H9 (cell line): Measurements from ENCODE around the gene LRRC71. TPM values are rescaled to one million over a fixed set of nuclear protein-coding genes. Genes with fewer than 3 reads are reported as not detected.

Experiments used
- DNase-seq: peaks from one replicate; pipeline ENCODE4 v3.0.0-alpha.2; 2017
- H2AFZ ChIP-seq: one replicate; pipeline ENCODE4 v1.6.1; 2013; ENCODE audit warnings: mild to moderate bottlenecking, low read length, control low read depth, moderate library complexity
- H2AK5ac ChIP-seq: 2 replicates; pipeline ENCODE4 v1.6.1; 2013; ENCODE audit warnings: low read length, control low read depth, mixed read lengths; ENCODE audit not compliant: insufficient read length
- H2BK120ac ChIP-seq: one replicate; pipeline ENCODE4 v1.6.1; 2013; ENCODE audit warnings: low read depth, mild to moderate bottlenecking, low read length, control low read depth, inconsistent platforms; ENCODE audit not compliant: poor library complexity, severe bottlenecking
- H2BK12ac ChIP-seq: 2 replicates; pipeline ENCODE4 v1.6.1; 2013; ENCODE audit warnings: low read length, control low read depth, mixed read lengths, low read depth; ENCODE audit not compliant: insufficient read length
- H2BK15ac ChIP-seq: 2 replicates; pipeline ENCODE4 v1.6.1; 2013; ENCODE audit warnings: low read depth, low read length, control low read depth
- H2BK20ac ChIP-seq: one replicate; pipeline ENCODE4 v1.6.1; 2013; ENCODE audit warnings: low read depth, mild to moderate bottlenecking, low read length, control low read depth, inconsistent platforms; ENCODE audit not compliant: poor library complexity, severe bottlenecking
- H2BK5ac ChIP-seq: 2 replicates; pipeline ENCODE4 v1.6.1; 2013; ENCODE audit warnings: low read length, control low read depth, mixed read lengths; ENCODE audit not compliant: insufficient read length
- H3K14ac ChIP-seq: 2 replicates; pipeline ENCODE4 v1.6.1; 2013; ENCODE audit warnings: low read length, control low read depth; ENCODE audit not compliant: insufficient read depth
- H3K18ac ChIP-seq: 2 replicates; pipeline ENCODE4 v1.6.1; 2013; ENCODE audit warnings: low read depth, mild to moderate bottlenecking, mixed read lengths, low read length, control low read depth; ENCODE audit not compliant: insufficient read length
- H3K23ac ChIP-seq: 2 replicates; pipeline ENCODE4 v1.6.1; 2013; ENCODE audit warnings: low read length, control low read depth, mixed read lengths, low read depth; ENCODE audit not compliant: insufficient read length
- H3K23me2 ChIP-seq: 2 replicates; pipeline ENCODE4 v1.6.1; 2013; ENCODE audit warnings: low read depth, mild to moderate bottlenecking, mixed read lengths, low read length, control low read depth; ENCODE audit not compliant: insufficient read length, poor library complexity, severe bottlenecking
- H3K27ac ChIP-seq: 2 replicates; pipeline ENCODE4 v1.5.1; 2013; ENCODE audit warnings: low read length, control low read depth, mixed read lengths, low read depth; ENCODE audit not compliant: insufficient read length
- H3K27me3 ChIP-seq: 2 replicates; pipeline ENCODE4 v1.6.1; 2013; ENCODE audit warnings: low read length, control low read depth, inconsistent platforms; ENCODE audit not compliant: insufficient read depth
- H3K4ac ChIP-seq: 2 replicates; pipeline ENCODE4 v1.6.1; 2013; ENCODE audit warnings: low read depth, mild to moderate bottlenecking, control low read depth, inconsistent platforms, low read length, moderate library complexity
- H3K4me1 ChIP-seq: 2 replicates; pipeline ENCODE4 v1.6.1; 2013; ENCODE audit warnings: low read length, control low read depth, inconsistent platforms; ENCODE audit not compliant: insufficient read depth
- H3K4me2 ChIP-seq: 2 replicates; pipeline ENCODE4 v1.6.1; 2013; ENCODE audit warnings: low read length, control low read depth, mixed read lengths; ENCODE audit not compliant: insufficient read length, insufficient read depth
- H3K56ac ChIP-seq: 2 replicates; pipeline ENCODE4 v1.6.1; 2013; ENCODE audit warnings: low read depth, mild to moderate bottlenecking, mixed read lengths, low read length, control low read depth; ENCODE audit not compliant: insufficient read length
- H3K79me1 ChIP-seq: 2 replicates; pipeline ENCODE4 v1.6.1; 2013; ENCODE audit warnings: low read depth, mild to moderate bottlenecking, moderate library complexity, low read length, control low read depth, inconsistent platforms; ENCODE audit not compliant: insufficient read depth, poor library complexity, severe bottlenecking
- H3K79me2 ChIP-seq: 2 replicates; pipeline ENCODE4 v1.6.1; 2013; ENCODE audit warnings: low read length, control low read depth, inconsistent platforms; ENCODE audit not compliant: insufficient read depth
- H3K9ac ChIP-seq: 2 replicates; pipeline ENCODE4 v1.6.1; 2013; ENCODE audit warnings: low read length, control low read depth, mixed read lengths; ENCODE audit not compliant: insufficient read length; ENCODE audit errors: extremely low read depth
- H3K9me3 ChIP-seq: one replicate; pipeline ENCODE4 v1.6.1; 2013; ENCODE audit warnings: low read depth, low read length, inconsistent platforms; ENCODE audit not compliant: control insufficient read depth
- H3T11ph ChIP-seq: one replicate; pipeline ENCODE4 v1.6.1; 2013; ENCODE audit warnings: mild to moderate bottlenecking, low read length, control low read depth, inconsistent platforms
- H4K20me1 ChIP-seq: one replicate; pipeline ENCODE4 v1.6.1; 2013; ENCODE audit not compliant: control insufficient read depth, insufficient read length, insufficient read depth
- H4K5ac ChIP-seq: 2 replicates; pipeline ENCODE4 v1.6.1; 2013; ENCODE audit warnings: low read depth, mild to moderate bottlenecking, mixed read lengths, low read length, control low read depth; ENCODE audit not compliant: insufficient read length
- H4K8ac ChIP-seq: replicated peaks from 2 replicates; pipeline ENCODE4 v1.6.1; 2013; ENCODE audit warnings: low read length, control low read depth, mixed read lengths, low read depth; ENCODE audit not compliant: insufficient read length
- H4K91ac ChIP-seq: 2 replicates; pipeline ENCODE4 v1.6.1; 2013; ENCODE audit warnings: low read depth, mild to moderate bottlenecking, moderate library complexity, mixed read lengths, low read length, control low read depth; ENCODE audit not compliant: insufficient read length
- H3K27ac Mint-ChIP-seq, 3 experiments: 2 replicates in 2 of 3; 3 replicates in 1 of 3; pipeline ENCODE4 v1.8.0; 2020 to 2021; ENCODE audit warnings: mixed read lengths in 3 of 3, mild to moderate bottlenecking in 1 of 3, moderate library complexity in 1 of 3
- H3K27me3 Mint-ChIP-seq: 2 replicates; pipeline ENCODE4 v1.8.0; 2021; ENCODE audit warnings: low read depth, mild to moderate bottlenecking, moderate library complexity, mixed read lengths
- H3K36me3 Mint-ChIP-seq, 3 experiments: 2 replicates in 2 of 3; 3 replicates in 1 of 3; pipeline ENCODE4 v1.8.0; 2020 to 2021; ENCODE audit warnings: low read depth in 3 of 3, mixed read lengths in 3 of 3; ENCODE audit not compliant: insufficient read depth in 1 of 3
- H3K4me1 Mint-ChIP-seq, 2 experiments: 2 replicates each; pipeline ENCODE4 v1.8.0; 2020; ENCODE audit warnings: mixed read lengths in 2 of 2
- H3K4me3 Mint-ChIP-seq, 2 experiments: 2 replicates in 1 of 2; 3 replicates in 1 of 2; pipeline ENCODE4 v1.8.0; 2020 to 2021; ENCODE audit warnings: mild to moderate bottlenecking in 2 of 2, mixed read lengths in 2 of 2, moderate library complexity in 1 of 2
- H3K9me3 Mint-ChIP-seq, 2 experiments: 2 replicates in 1 of 2; 3 replicates in 1 of 2; pipeline ENCODE4 v1.8.0; 2020; ENCODE audit warnings: mild to moderate bottlenecking in 2 of 2, mixed read lengths in 2 of 2, moderate library complexity in 1 of 2
- CTCF ChIP-seq: fragments of 200-600 bp; sonication (generic); conservative IDR thresholded peaks from 3 replicates; pipeline ENCODE4 v1.8.0; 2021; ENCODE audit warnings: antibody characterized with exemption, mild to moderate bottlenecking
- WGBS: extraction: QIAGEN DNeasy Blood & Tissue Kit; methylation state at CpG from one replicate; pipeline ENCODE4 v1.1.7; 2013; ENCODE audit warnings: missing lambda C conversion rate, low lambda C conversion rate, mixed read lengths; ENCODE audit not compliant: insufficient read length; ENCODE audit errors: extremely low coverage; 5-methylcytosine and 5-hydroxymethylcytosine counted together
- total RNA-seq: library from RNA; stranded (reverse); gene quantifications from 2 replicates; pipeline ENCODE4 v1.2.1, GENCODE V29; 2021

LRRC71 gene
- total RNA-seq, 1 experiment from 2014 or later: not detected

DNA sequence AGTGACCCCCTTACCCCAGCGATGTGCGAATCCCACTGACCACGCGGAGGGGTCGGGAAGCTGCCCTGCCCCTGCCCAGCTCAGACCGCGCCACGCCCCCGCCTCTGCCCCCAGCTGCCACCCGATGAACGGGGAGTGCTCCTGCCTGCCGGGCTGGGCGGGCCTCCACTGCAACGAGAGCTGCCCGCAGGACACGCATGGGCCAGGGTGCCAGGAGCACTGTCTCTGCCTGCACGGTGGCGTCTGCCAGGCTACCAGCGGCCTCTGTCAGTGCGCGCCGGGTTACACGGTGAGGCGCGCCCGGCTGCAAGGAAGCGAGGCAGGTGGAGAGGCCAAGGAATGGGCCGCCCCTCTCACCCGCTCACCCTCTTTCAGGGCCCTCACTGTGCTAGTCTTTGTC lies 11.9 kb upstream of the LRRC71 start:
- no peak overlapping the region for H2AFZ ChIP-seq
- H3K79me1 ChIP-seq: no peaks in the 10 kb centered on the region
- no peaks in the 10 kb centered on the region for H3K79me2 ChIP-seq
- no peak overlapping the region for H3K27ac Mint-ChIP-seq
- no peak overlapping the region for H4K91ac ChIP-seq
- no CpG with 5 or more reads among the region's 29 CpGs for WGBS
- no peak overlapping the region for H3K27ac ChIP-seq
- no peak overlapping the region for H2BK5ac ChIP-seq
- H2BK15ac ChIP-seq: no peak overlapping the region
- H3K4me3 Mint-ChIP-seq: no peak overlapping the region
- H3K14ac ChIP-seq: no peak overlapping the region
- TF ChIP-seq CTCF: no peak
- peaks cover 33% of the 10 kb centered on the region for H3K27me3 Mint-ChIP-seq
- H3K27me3 ChIP-seq: no peaks in the 10 kb centered on the region; the same call in 1 of the 2 replicates
- H2BK120ac ChIP-seq: no peak overlapping the region
- no peak overlapping the region for H3K9ac ChIP-seq
- no peak overlapping the region for H3K4ac ChIP-seq
- no peaks in the 10 kb centered on the region; a peak in 1 of 5 replicates for H3K9me3 Mint-ChIP-seq
- H3K23me2 ChIP-seq: no peaks in the 10 kb centered on the region
- no peak overlapping the region for H3K4me2 ChIP-seq
- no peak overlapping the region for H3K56ac ChIP-seq
- H3K4me1 Mint-ChIP-seq: peaks cover 4 to 18% of the 10 kb centered on the region in 2 experiments
- H3K23ac ChIP-seq: no peak overlapping the region
- H3K4me1 ChIP-seq: no peaks in the 10 kb centered on the region
- no peak overlapping the region for H4K8ac ChIP-seq
- no peaks in the 10 kb centered on the region for H3K9me3 ChIP-seq
- H2BK20ac ChIP-seq: no peak overlapping the region
- H4K20me1 ChIP-seq: no peaks in the 10 kb centered on the region
- H2AK5ac ChIP-seq: no peak overlapping the region
- no peaks in the 10 kb centered on the region for H3K36me3 Mint-ChIP-seq
- H3K18ac ChIP-seq: no peak overlapping the region
- DNase-seq: no peak
- no peak overlapping the region for H4K5ac ChIP-seq
- H2BK12ac ChIP-seq: no peak overlapping the region
- no peak overlapping the region for H3T11ph ChIP-seq
